WTC11 (cell line): ENCODE data around the gene VWF. TPM values are rescaled to one million over a fixed set of nuclear protein-coding genes. Genes with fewer than 3 reads are reported as not detected.
"Not testable (repeated sequence)": the region's sequence is repeated elsewhere in the genome, so short reads cannot be mapped to it uniquely, and the experiment has no call there.

Source experiments
- ATAC-seq: fragments of 200-7000 bp; cut with Tn5 transposase; 2 replicates; pipeline ENCODE4 v1.10.0; 2021; ENCODE audit warnings: mild to moderate bottlenecking, moderate library complexity
- CTCF ChIA-PET: fragments of 300-600 bp; sonication (Branson Sonifier 250); formaldehyde crosslinking; loops from one replicate; lab custom pipeline; 2021; ENCODE audit warnings: antibody characterized with exemption; lab: Charles Lee
- POLR2A ChIA-PET: fragments of 350-600 bp; sonication (Branson Sonifier 250); formaldehyde crosslinking; loops from one replicate; lab custom pipeline; 2021; ENCODE audit warnings: antibody characterized with exemption; lab: Charles Lee
- DNase-seq: peaks from one replicate; pipeline ENCODE4 v3.0.0; 2021; ENCODE audit warnings: low spot score
- H3K27ac Mint-ChIP-seq: 2 replicates; pipeline ENCODE4 v1.8.0; 2021; ENCODE audit warnings: mixed read lengths
- H3K27me3 Mint-ChIP-seq: 2 replicates; pipeline ENCODE4 v1.8.0; 2021; ENCODE audit warnings: low read depth, mild to moderate bottlenecking, moderate library complexity, mixed read lengths
- H3K36me3 Mint-ChIP-seq: 2 replicates; pipeline ENCODE4 v1.8.0; 2021; ENCODE audit warnings: mixed read lengths
- H3K4me1 Mint-ChIP-seq: 2 replicates; pipeline ENCODE4 v1.8.0; 2022; ENCODE audit warnings: mixed read lengths
- H3K4me3 Mint-ChIP-seq: 2 replicates; pipeline ENCODE4 v1.8.0; 2021; ENCODE audit warnings: mild to moderate bottlenecking, moderate library complexity, mixed read lengths
- H3K9me3 Mint-ChIP-seq: 2 replicates; pipeline ENCODE4 v1.8.0; 2021; ENCODE audit warnings: mixed read lengths
- CREB1 ChIP-seq: sonication (generic); formaldehyde crosslinking; IDR thresholded peaks from 2 replicates; pipeline ENCODE4 v1.8.0; 2023; ENCODE audit warnings: mild to moderate bottlenecking, missing genetic modification reagents
- FOXK1 ChIP-seq: sonication (generic); formaldehyde crosslinking; IDR thresholded peaks from 2 replicates; pipeline ENCODE4 v1.8.0; 2022; ENCODE audit warnings: mild to moderate bottlenecking, moderate library complexity, missing genetic modification reagents
- GABPB1 ChIP-seq: sonication (generic); formaldehyde crosslinking; IDR thresholded peaks from 2 replicates; pipeline ENCODE4 v1.8.1; 2023; ENCODE audit warnings: mild to moderate bottlenecking, missing genetic modification reagents
- GTF2I ChIP-seq: fragments of 250-450 bp; sonication (Bioruptor Pico); conservative IDR thresholded peaks from 2 replicates; pipeline ENCODE4 v1.4.0; 2021; ENCODE audit warnings: mild to moderate bottlenecking
- JUN ChIP-seq: sonication (generic); formaldehyde crosslinking; IDR thresholded peaks from 2 replicates; pipeline ENCODE4 v1.8.0; 2023; ENCODE audit warnings: mild to moderate bottlenecking, missing genetic modification reagents
- NFYB ChIP-seq: sonication (generic); formaldehyde crosslinking; conservative IDR thresholded peaks from 2 replicates; pipeline ENCODE4 v1.8.0; 2022; ENCODE audit warnings: low read depth, missing genetic modification reagents
- OVOL2 ChIP-seq: fragments of 250-450 bp; sonication (Bioruptor Pico); IDR thresholded peaks from 2 replicates; pipeline ENCODE4 v1.9.0; 2021; ENCODE audit warnings: mild to moderate bottlenecking, borderline replicate concordance
- RELA ChIP-seq: sonication (generic); formaldehyde crosslinking; IDR thresholded peaks from 2 replicates; pipeline ENCODE4 v1.8.1; 2022; ENCODE audit warnings: missing genetic modification reagents, mild to moderate bottlenecking, borderline replicate concordance
- RORB ChIP-seq: fragments of 250-450 bp; sonication (Bioruptor Pico); IDR thresholded peaks from 2 replicates; pipeline ENCODE4 v1.9.0; 2021; ENCODE audit warnings: mild to moderate bottlenecking
- ZBTB21 ChIP-seq: sonication (generic); formaldehyde crosslinking; IDR thresholded peaks from 2 replicates; pipeline ENCODE4 v1.8.1; 2023; ENCODE audit warnings: mild to moderate bottlenecking, missing genetic modification reagents, borderline replicate concordance
- ZNF138 ChIP-seq: sonication (generic); formaldehyde crosslinking; conservative IDR thresholded peaks from 2 replicates; pipeline ENCODE4 v1.8.1; 2022; ENCODE audit warnings: mild to moderate bottlenecking, moderate library complexity, missing genetic modification reagents
- ZNF219 ChIP-seq: sonication (generic); formaldehyde crosslinking; IDR thresholded peaks from 2 replicates; pipeline ENCODE4 v1.8.0; 2023; ENCODE audit warnings: missing genetic modification reagents, mild to moderate bottlenecking, borderline replicate concordance
- ZNF671 ChIP-seq: fragments of 250-450 bp; sonication (Bioruptor Pico); IDR thresholded peaks from 2 replicates; pipeline ENCODE4 v1.8.0; 2021; ENCODE audit warnings: mild to moderate bottlenecking
- total RNA-seq: library from RNA; stranded (reverse); gene quantifications from 3 replicates; pipeline ENCODE4 v1.2.3, GENCODE V29; 2021
- TF ChIP-seq, protein P1 (sequence below): sonication (generic); formaldehyde crosslinking; IDR thresholded peaks from 2 replicates; pipeline ENCODE4 v1.8.1; 2022; ENCODE audit warnings: low read depth, missing genetic modification reagents, borderline replicate concordance
- TF ChIP-seq, protein P2 (sequence below): fragments of 250-450 bp; sonication (Bioruptor Pico); conservative IDR thresholded peaks from 2 replicates; pipeline ENCODE4 v1.9.0; 2021; ENCODE audit warnings: mild to moderate bottlenecking
- TF ChIP-seq, protein P3 (sequence below): fragments of 250-450 bp; sonication (Bioruptor Pico); IDR thresholded peaks from 2 replicates; pipeline ENCODE4 v1.8.0; 2021; ENCODE audit warnings: mild to moderate bottlenecking
- TF ChIP-seq, protein P4 (sequence below): sonication (generic); formaldehyde crosslinking; IDR thresholded peaks from 2 replicates; pipeline ENCODE4 v1.8.1; 2023; ENCODE audit warnings: mild to moderate bottlenecking, moderate library complexity, missing genetic modification reagents
- TF ChIP-seq, protein P5 (sequence below): sonication (generic); formaldehyde crosslinking; IDR thresholded peaks from 2 replicates; pipeline ENCODE4 v1.8.1; 2023; ENCODE audit warnings: mild to moderate bottlenecking, missing genetic modification reagents, moderate library complexity

Gene VWF
- total RNA-seq, 1 experiment from 2014 or later, result 0.48 TPM

DNA sequence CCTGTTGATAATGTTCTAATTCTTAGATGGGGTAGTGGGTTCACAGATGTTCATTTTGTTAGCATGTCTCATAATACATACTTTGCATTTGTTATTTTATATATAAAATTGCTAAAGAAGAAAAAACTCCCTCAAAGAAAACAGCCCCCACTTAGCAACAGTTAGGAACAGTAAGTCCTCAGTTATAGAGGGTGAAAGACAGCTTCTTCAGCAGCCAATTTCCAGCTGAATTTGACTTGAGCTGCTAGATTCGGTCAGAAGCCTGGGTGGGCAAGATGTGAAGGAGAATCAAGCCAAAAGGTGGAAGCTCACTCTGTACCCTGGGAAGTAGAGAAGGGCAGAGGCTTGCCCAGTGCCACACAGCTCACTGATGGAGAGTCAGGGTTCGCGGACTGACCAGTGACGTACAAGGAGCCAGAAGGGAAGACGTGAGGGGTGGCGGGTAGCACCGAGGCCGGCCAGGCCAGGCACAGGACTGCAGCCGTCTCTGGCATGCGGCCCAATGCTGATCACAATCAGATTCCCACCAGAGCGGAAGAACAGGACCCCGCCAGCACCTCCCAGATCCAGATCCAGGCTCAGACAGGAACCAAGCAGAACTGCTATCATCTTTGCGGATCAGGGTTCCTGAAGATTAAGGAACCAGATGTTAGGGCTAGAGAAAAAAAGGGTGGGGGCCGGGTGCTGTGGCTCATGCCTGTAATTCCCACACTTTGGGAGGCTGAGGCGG, 30.4 kb upstream of the VWF start:
- Mint-ChIP-seq H3K27me3 (no peaks in the 10 kb centered on the region), H3K9me3 (no peaks in the 10 kb centered on the region), H3K4me1 (0 out of 2 replicates have a peak, but pooled peaks cover 6% of the 10 kb centered on the region)
- ATAC-seq (no peak), DNase-seq (no peak)
- CTCF ChIA-PET, result interaction anchor here (0.6 to 1.0 kb wide), 4 partner anchors 14 to 132 kb away, joined by 3 to 4 read pairs (median 4); no protein-coding TSS in a partner anchor
- POLR2A ChIA-PET, result no interaction called here
- TF ChIP-seq, protein P1, sequence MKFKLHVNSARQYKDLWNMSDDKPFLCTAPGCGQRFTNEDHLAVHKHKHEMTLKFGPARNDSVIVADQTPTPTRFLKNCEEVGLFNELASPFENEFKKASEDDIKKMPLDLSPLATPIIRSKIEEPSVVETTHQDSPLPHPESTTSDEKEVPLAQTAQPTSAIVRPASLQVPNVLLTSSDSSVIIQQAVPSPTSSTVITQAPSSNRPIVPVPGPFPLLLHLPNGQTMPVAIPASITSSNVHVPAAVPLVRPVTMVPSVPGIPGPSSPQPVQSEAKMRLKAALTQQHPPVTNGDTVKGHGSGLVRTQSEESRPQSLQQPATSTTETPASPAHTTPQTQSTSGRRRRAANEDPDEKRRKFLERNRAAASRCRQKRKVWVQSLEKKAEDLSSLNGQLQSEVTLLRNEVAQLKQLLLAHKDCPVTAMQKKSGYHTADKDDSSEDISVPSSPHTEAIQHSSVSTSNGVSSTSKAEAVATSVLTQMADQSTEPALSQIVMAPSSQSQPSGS, result no peak
- TF ChIP-seq JUN (CRISPR knock-in tag), result no peak
- no peak for TF ChIP-seq GABPB1 (CRISPR knock-in tag)
- no peak for TF ChIP-seq RELA (CRISPR knock-in tag)
- no peak for TF ChIP-seq ZBTB21 (CRISPR knock-in tag)
- TF ChIP-seq, protein P2, sequence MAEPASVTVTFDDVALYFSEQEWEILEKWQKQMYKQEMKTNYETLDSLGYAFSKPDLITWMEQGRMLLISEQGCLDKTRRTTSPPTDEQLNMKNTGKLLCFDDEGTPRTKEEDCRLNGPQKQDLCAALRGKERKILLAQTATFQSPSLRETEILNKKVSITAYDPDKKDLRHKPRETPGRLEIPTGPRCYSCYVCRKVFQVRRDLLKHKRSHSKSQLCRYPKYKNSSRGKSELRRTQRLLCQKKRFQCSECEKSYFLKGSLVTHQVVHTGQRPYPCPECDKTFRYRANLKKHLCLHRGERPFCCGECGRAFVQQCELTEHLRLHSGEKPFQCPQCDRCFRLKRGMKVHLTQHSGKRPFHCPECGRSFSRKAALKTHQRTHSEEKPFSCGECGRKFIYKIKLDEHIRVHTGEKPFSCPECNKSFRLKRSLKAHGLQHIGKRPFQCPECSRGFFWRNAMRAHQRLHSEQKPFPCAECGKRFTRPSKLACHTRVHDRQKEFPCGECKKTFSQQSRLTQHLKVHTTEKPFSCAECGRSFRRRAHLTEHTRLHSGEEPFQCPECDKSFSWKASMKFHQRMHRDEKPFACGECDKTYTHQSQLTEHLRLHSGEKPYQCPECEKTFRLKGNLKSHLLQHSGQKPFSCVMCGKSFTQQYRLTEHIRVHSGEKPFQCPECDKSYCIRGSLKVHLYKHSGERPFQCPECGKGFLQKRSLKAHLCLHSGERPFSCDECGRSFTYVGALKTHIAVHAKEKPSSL (CRISPR knock-in tag), result no peak
- TF ChIP-seq NFYB, result no peak
- TF ChIP-seq, all 79 proteins: peak for 0
- no peak overlapping the region for H3K4me3 Mint-ChIP-seq
- no peaks in the 10 kb centered on the region for H3K36me3 Mint-ChIP-seq
- no peak overlapping the region for H3K27ac Mint-ChIP-seq

DNA sequence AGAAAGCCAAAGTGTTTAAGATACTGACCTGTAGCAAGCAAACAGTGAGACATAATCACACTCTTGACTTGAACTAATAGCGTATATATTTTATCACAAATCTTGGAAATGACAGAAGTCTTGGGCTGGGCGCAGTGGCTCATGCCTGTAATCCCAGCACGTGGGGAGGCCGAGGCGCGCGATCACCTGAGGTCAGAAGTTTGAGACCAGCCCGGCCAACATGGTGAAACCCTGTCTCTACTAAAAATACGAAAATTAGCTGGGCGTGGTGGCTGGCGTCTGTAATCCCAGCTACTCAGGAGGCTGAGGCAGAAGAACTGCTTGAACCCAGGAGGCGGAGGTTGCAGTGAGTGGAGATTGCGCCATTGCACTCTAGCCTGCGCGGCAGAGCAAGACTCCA, 24.3 kb upstream of the VWF start:
- POLR2A ChIA-PET, ATAC-seq, CTCF ChIA-PET, H3K27me3 Mint-ChIP-seq, H3K4me3 Mint-ChIP-seq, H3K27ac Mint-ChIP-seq, H3K36me3 Mint-ChIP-seq, DNase-seq, H3K9me3 Mint-ChIP-seq, H3K4me1 Mint-ChIP-seq: not testable (repeated sequence)

DNA sequence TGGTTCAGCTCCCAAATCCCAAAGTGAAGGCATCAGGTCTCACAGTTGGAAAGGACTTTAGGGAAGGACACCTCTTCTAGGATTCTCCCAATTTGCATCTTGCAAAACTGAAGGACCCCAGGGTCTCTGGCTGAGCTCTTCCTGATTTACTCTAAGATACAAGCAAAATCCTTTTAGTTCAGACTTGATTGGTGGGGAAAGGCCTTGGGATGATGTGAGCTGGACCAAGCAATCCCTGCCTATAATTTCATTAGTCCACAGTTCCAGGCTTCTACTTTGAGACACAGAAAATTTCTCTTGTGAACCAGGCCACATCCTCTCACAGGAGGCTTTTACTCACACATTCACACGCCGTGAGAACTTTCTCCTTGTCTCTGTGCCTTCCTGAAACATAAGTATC, 23.6 kb upstream of the VWF start:
- Mint-ChIP-seq H3K36me3 (peaks cover under 1% of the 10 kb centered on the region; the same call in 1 of the 2 replicates), H3K4me3 (no peak overlapping the region), H3K27ac (no peak overlapping the region), H3K4me1 (no peaks in the 10 kb centered on the region), H3K27me3 (peaks cover 3% of the 10 kb centered on the region), H3K9me3 (peaks cover 4% of the 10 kb centered on the region)
- ATAC-seq, result no peak
- TF ChIP-seq, protein P3, sequence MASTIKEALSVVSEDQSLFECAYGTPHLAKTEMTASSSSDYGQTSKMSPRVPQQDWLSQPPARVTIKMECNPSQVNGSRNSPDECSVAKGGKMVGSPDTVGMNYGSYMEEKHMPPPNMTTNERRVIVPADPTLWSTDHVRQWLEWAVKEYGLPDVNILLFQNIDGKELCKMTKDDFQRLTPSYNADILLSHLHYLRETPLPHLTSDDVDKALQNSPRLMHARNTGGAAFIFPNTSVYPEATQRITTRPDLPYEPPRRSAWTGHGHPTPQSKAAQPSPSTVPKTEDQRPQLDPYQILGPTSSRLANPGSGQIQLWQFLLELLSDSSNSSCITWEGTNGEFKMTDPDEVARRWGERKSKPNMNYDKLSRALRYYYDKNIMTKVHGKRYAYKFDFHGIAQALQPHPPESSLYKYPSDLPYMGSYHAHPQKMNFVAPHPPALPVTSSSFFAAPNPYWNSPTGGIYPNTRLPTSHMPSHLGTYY, result no peak
- TF ChIP-seq ZNF219 (CRISPR knock-in tag), result no peak
- no peak for TF ChIP-seq RORB (CRISPR knock-in tag)
- no peak for TF ChIP-seq FOXK1 (CRISPR knock-in tag)
- no peak for TF ChIP-seq RELA (CRISPR knock-in tag)
- no peak for TF ChIP-seq GTF2I (CRISPR knock-in tag)
- no peak for TF ChIP-seq CREB1 (CRISPR knock-in tag)
- TF ChIP-seq ZNF138 (CRISPR knock-in tag), result no peak
- TF ChIP-seq OVOL2 (CRISPR knock-in tag), result no peak
- TF ChIP-seq, protein P4, sequence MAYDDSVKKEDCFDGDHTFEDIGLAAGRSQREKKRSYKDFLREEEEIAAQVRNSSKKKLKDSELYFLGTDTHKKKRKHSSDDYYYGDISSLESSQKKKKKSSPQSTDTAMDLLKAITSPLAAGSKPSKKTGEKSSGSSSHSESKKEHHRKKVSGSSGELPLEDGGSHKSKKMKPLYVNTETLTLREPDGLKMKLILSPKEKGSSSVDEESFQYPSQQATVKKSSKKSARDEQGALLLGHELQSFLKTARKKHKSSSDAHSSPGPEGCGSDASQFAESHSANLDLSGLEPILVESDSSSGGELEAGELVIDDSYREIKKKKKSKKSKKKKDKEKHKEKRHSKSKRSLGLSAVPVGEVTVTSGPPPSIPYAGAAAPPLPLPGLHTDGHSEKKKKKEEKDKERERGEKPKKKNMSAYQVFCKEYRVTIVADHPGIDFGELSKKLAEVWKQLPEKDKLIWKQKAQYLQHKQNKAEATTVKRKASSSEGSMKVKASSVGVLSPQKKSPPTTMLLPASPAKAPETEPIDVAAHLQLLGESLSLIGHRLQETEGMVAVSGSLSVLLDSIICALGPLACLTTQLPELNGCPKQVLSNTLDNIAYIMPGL (CRISPR knock-in tag), result no peak
- TF ChIP-seq NFYB, result no peak
- TF ChIP-seq ZNF671 (CRISPR knock-in tag), result no peak
- TF ChIP-seq, protein P5, sequence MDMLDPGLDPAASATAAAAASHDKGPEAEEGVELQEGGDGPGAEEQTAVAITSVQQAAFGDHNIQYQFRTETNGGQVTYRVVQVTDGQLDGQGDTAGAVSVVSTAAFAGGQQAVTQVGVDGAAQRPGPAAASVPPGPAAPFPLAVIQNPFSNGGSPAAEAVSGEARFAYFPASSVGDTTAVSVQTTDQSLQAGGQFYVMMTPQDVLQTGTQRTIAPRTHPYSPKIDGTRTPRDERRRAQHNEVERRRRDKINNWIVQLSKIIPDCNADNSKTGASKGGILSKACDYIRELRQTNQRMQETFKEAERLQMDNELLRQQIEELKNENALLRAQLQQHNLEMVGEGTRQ (CRISPR knock-in tag), result no peak
- TF ChIP-seq, protein P1, result no peak
- no peak for DNase-seq
- CTCF ChIA-PET, result interaction anchor here (1.0 kb wide), 1 partner anchor 69 kb away, joined by 3 read pairs; no protein-coding TSS in a partner anchor
- POLR2A ChIA-PET, result no interaction called here
